Fibroblast of upper back skin (primary cell): ENCODE data around the gene TSPEAR.
"Not testable (repeated sequence)": the region's sequence is repeated elsewhere in the genome, so short reads cannot be mapped to it uniquely, and the experiment has no call there.

ENCODE experiments used
- DNase-seq: peaks from one replicate; pipeline ENCODE4 v3.0.0-alpha.2; 2013

The TSPEAR gene

GRCh38 chr21:44511938-44512275 lies 199.5 kb downstream of the TSPEAR start:
- no peak for DNase-seq

GRCh38 chr21:44511219-44511937 lies 200.0 kb downstream of the TSPEAR start:
- no peak for DNase-seq

- DNase-seq = peak; percentile 16
These were observed 200.7 kb downstream of the TSPEAR start for GRCh38 chr21:44510508-44511218.

- no peak for DNase-seq
These were observed 201.3 kb downstream of the TSPEAR start for GRCh38 chr21:44510109-44510507.

GRCh38 chr21:44509539-44509938 lies 201.8 kb downstream of the TSPEAR start:
- DNase-seq = no peak

- no peak for DNase-seq
These were observed 202.5 kb downstream of the TSPEAR start for GRCh38 chr21:44508711-44509445.

- DNase-seq = no peak
These were observed 203.0 kb downstream of the TSPEAR start for GRCh38 chr21:44508426-44508710.

- no peak for DNase-seq
These were observed 203.5 kb downstream of the TSPEAR start for GRCh38 chr21:44507673-44508425.

GRCh38 chr21:44506279-44507255 lies 204.8 kb downstream of the TSPEAR start:
- DNase-seq = no peak

GRCh38 chr21:44505673-44506278 lies 205.6 kb downstream of the TSPEAR start:
- no peak for DNase-seq

GRCh38 chr21:44503901-44504399 lies 207.4 kb downstream of the TSPEAR start:
- DNase-seq = no peak

GRCh38 chr21:44503006-44503889 lies 208.1 kb downstream of the TSPEAR start:
- DNase-seq = not testable (repeated sequence)

- no peak for DNase-seq
These were observed 209.0 kb downstream of the TSPEAR start for GRCh38 chr21:44502171-44502958.

- DNase-seq = no peak
These were observed 211.3 kb downstream of the TSPEAR start for GRCh38 chr21:44500111-44500510.

GRCh38 chr21:44499631-44500030 lies 211.7 kb downstream of the TSPEAR start:
- DNase-seq = no peak

- DNase-seq = no peak
These were observed 212.2 kb downstream of the TSPEAR start for GRCh38 chr21:44499211-44499560.

- no peak for DNase-seq
These were observed 212.8 kb downstream of the TSPEAR start for GRCh38 chr21:44498280-44499210.

- no peak for DNase-seq
These were observed 213.7 kb downstream of the TSPEAR start for GRCh38 chr21:44497703-44498126.
